Ureter (tissue), 1 donor: ENCODE measurements around the gene RYR2. TPM values are rescaled to one million over a fixed set of nuclear protein-coding genes. Genes with fewer than 3 reads are reported as not detected.

ENCODE experiments used
- DNase-seq: peaks from one replicate; pipeline ENCODE4 v3.0.0-alpha.2; 2020; ENCODE audit warnings: low spot score
- total RNA-seq: library from RNA; stranded (reverse); gene quantifications from one replicate; pipeline ENCODE4 v1.2.4, GENCODE V29; 2023
- donor health status: DM: yes; HTN: yes; CAD: no.

The RYR2 gene
- total RNA-seq, 1 donor from 2014 or later, result 5.5 TPM

GRCh38 chr1:237858992-237859391, 817.0 kb downstream of the RYR2 start:
- no peak for DNase-seq

GRCh38 chr1:237861944-237862343, 820.0 kb downstream of the RYR2 start:
- no peak for DNase-seq

GRCh38 chr1:237863234-237863633, 821.2 kb downstream of the RYR2 start:
- DNase-seq, result no peak

- DNase-seq, result peak; percentile 49
Observed at GRCh38 chr1:237864338-237865244, 822.6 kb downstream of the RYR2 start.

DNA sequence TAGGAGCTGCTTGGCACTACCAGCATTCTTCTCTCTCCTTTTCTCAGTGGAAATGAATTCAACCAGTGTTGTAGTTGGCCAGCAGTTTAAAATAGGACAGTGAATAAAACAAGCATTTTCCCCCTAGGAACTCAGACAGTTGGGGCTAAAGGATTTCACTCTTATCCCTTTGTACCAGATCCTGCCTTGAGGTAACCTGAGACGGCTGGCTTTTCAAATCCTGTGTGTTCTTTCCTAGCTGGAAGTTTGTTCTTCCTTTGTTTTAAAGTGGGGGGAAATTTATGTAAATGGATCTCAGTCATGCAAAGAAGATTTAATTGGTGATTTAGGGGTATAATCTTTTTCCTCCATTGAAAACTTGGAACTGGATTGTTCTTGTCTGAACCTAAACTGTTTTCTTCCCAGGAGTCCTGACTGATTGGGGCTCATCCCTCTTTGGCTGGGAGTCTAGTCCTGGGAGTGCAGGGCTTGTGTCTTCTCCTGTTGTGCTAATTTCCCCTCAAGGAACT, 825.5 kb downstream of the RYR2 start:
- no peak for DNase-seq

GRCh38 chr1:237868817-237869600, 827.0 kb downstream of the RYR2 start:
- no peak for DNase-seq

- no peak for DNase-seq
Observed at GRCh38 chr1:237873487-237874211, 831.7 kb downstream of the RYR2 start.

GRCh38 chr1:237875291-237875690, 833.3 kb downstream of the RYR2 start:
- DNase-seq, result no peak

DNA sequence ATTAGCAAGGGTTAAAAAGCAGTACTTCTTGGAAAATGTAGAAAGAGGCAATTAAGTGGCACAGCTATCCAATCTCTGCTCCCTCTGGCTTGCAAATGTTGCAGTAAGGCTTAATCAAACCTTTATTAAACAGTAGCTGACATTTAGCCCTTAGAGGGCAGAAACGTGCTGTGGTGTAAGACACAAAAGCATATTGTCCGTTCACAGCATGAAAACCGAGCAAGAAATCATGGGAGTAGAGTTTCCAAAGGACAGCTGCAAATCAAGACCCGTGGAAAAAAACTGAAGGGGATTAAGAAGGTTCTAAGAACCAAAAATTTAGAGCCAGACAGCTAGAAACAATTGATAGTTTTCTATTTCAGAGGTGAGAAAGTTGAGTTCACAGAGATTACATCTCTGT, 835.6 kb downstream of the RYR2 start:
- DNase-seq, result no peak

DNA sequence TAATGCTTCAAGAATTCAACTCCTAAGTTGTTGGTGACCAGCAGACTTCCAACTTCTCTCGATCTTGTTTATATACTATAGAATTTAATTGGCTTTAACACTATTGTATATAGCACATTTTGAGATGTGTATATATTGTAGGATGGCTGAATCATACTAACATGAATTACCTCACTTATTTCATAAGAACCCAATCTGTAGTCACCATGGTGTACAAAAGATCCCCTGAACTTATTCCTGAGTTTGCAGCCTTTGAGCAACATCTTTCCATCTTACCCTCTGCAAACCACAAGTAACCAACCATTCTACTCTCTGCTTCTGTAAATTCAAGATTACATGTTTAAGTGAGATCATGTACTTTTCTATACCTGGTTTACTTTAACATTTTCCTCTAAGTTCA, 836.4 kb downstream of the RYR2 start:
- no peak for DNase-seq

- DNase-seq, result no peak
Observed at GRCh38 chr1:237879195-237879594, 837.2 kb downstream of the RYR2 start.

Other genes with a start within 250 kb of the RYR2 start
- 72.0 TPM for gene MTR, start 246.9 kb upstream of the RYR2 start, total RNA-seq
- gene MT1HL1, start 37.7 kb upstream of the RYR2 start, total RNA-seq, result not detected